NCI-H2171 (cell line): ENCODE data around the gene ATP5F1C.
"Not testable (repeated sequence)": the region's sequence is repeated elsewhere in the genome, so short reads cannot be mapped to it uniquely, and the experiment has no call there.

ENCODE experiments used
- DNase-seq: peaks from one replicate; lab custom pipeline; 2025; lab: John Stamatoyannopoulos, UW

Gene ATP5F1C

GRCh38 chr10:7787857-7788638, at the start of gene ATP5F1C, which contains the start of gene KIN:
Gene ATP5F1C (plus strand): TSS chr10:7788177. CDS start chr10:7788208, 31 bp downstream.
Gene KIN (minus strand): TSS chr10:7787993. CDS start chr10:7787933, 60 bp downstream.
- DNase-seq = peak; percentile 85

GRCh38 chr10:7738536-7739407, 49.2 kb upstream of the ATP5F1C start:
- DNase-seq = no peak

GRCh38 chr10:7744307-7744706, 43.7 kb upstream of the ATP5F1C start:
- no peak for DNase-seq

- not testable (repeated sequence) for DNase-seq
These were observed 39.3 kb upstream of the ATP5F1C start for GRCh38 chr10:7748637-7749036.

- DNase-seq = no peak
These were observed 37.8 kb upstream of the ATP5F1C start for GRCh38 chr10:7750222-7750621.

GRCh38 chr10:7752251-7752650, 35.7 kb upstream of the ATP5F1C start:
- DNase-seq = no peak

GRCh38 chr10:7755103-7755502, 32.9 kb upstream of the ATP5F1C start:
- DNase-seq = no peak

GRCh38 chr10:7756360-7756992, 31.5 kb upstream of the ATP5F1C start:
- DNase-seq = no peak

- DNase-seq = no peak
These were observed 24.0 kb upstream of the ATP5F1C start for GRCh38 chr10:7763929-7764328.

- no peak for DNase-seq
These were observed 21.7 kb upstream of the ATP5F1C start for GRCh38 chr10:7766241-7766640.

- no peak for DNase-seq
These were observed 20.8 kb upstream of the ATP5F1C start for GRCh38 chr10:7767209-7767608.

GRCh38 chr10:7768417-7768816, 19.6 kb upstream of the ATP5F1C start:
- DNase-seq = no peak

- no peak for DNase-seq
These were observed 13.9 kb upstream of the ATP5F1C start for GRCh38 chr10:7773845-7774801.

- DNase-seq = no peak
These were observed 11.2 kb upstream of the ATP5F1C start for GRCh38 chr10:7776777-7777176.

GRCh38 chr10:7782194-7782593, 5.8 kb upstream of the ATP5F1C start:
- DNase-seq = not testable (repeated sequence)

- no peak for DNase-seq
These were observed 1.5 kb upstream of the ATP5F1C start for GRCh38 chr10:7786430-7786829.

GRCh38 chr10:7787150-7787856, 674 bp upstream of the ATP5F1C start:
- DNase-seq = no peak

GRCh38 chr10:7788639-7789286, 786 bp downstream of the ATP5F1C start:
- no peak for DNase-seq

GRCh38 chr10:7789390-7789789, 1.4 kb downstream of the ATP5F1C start:
- no peak for DNase-seq

GRCh38 chr10:7792541-7792940, 4.6 kb downstream of the ATP5F1C start:
- no peak for DNase-seq
